Measurements from ENCODE around the gene EDC4.
"Not testable (repeated sequence)": the region's sequence is repeated elsewhere in the genome, so short reads cannot be mapped to it uniquely, and the experiment has no call there.

Gene EDC4

GRCh38 chr16:67909056-67909742 lies 36.3 kb downstream of the EDC4 start:
- no peak for DNase-seq (ENCODE audit: low spot score)

- DNase-seq (ENCODE audit: low spot score) = peak; percentile 94
Observed at GRCh38 chr16:67910158-67910557, 37.3 kb downstream of the EDC4 start.

- no peak for DNase-seq (ENCODE audit: low spot score)
Observed at GRCh38 chr16:67914758-67915495, 42.1 kb downstream of the EDC4 start.

- DNase-seq (ENCODE audit: low spot score) = not testable (repeated sequence)
Observed at GRCh38 chr16:67915496-67915769, 42.6 kb downstream of the EDC4 start.

- no peak for DNase-seq (ENCODE audit: low spot score)
Observed at GRCh38 chr16:67915831-67916723, 43.2 kb downstream of the EDC4 start.

- peak; percentile 58 for DNase-seq (ENCODE audit: low spot score)
Observed at GRCh38 chr16:67917140-67917851, 44.4 kb downstream of the EDC4 start.

GRCh38 chr16:67917852-67918236 lies 45.0 kb downstream of the EDC4 start:
- DNase-seq (ENCODE audit: low spot score) = peak; percentile 86

- no peak for DNase-seq (ENCODE audit: low spot score)
Observed at GRCh38 chr16:67919622-67920221, 46.9 kb downstream of the EDC4 start.

GRCh38 chr16:67922221-67922620 lies 49.4 kb downstream of the EDC4 start:
- DNase-seq (ENCODE audit: low spot score) = peak; percentile 64

GRCh38 chr16:67922740-67923139 lies 49.9 kb downstream of the EDC4 start:
- no peak for DNase-seq (ENCODE audit: low spot score)

- peak; percentile 71 for DNase-seq (ENCODE audit: low spot score)
Observed at GRCh38 chr16:67923414-67924116, 50.7 kb downstream of the EDC4 start.

GRCh38 chr16:67924140-67924906 lies 51.5 kb downstream of the EDC4 start:
- no peak for DNase-seq (ENCODE audit: low spot score)

GRCh38 chr16:67926181-67926750 lies 53.4 kb downstream of the EDC4 start:
- no peak for DNase-seq (ENCODE audit: low spot score)

- DNase-seq (ENCODE audit: low spot score) = no peak
Observed at GRCh38 chr16:67927131-67927941, 54.5 kb downstream of the EDC4 start.

GRCh38 chr16:67928147-67928546 lies 55.3 kb downstream of the EDC4 start:
- DNase-seq (ENCODE audit: low spot score) = no peak

GRCh38 chr16:67928561-67929364 lies 55.9 kb downstream of the EDC4 start:
- peak; percentile 70 for DNase-seq (ENCODE audit: low spot score)

GRCh38 chr16:67930191-67930590 lies 57.3 kb downstream of the EDC4 start:
- no peak for DNase-seq (ENCODE audit: low spot score)

GRCh38 chr16:67930678-67931211 lies 57.9 kb downstream of the EDC4 start:
- DNase-seq (ENCODE audit: low spot score) = no peak

Data from putamen (tissue), 1 donor.